Transverse colon (tissue), 4 donors: ENCODE measurements around the gene PLEKHH3. TPM values are rescaled to one million over a fixed set of nuclear protein-coding genes. Genes with fewer than 3 reads are reported as not detected.

ENCODE experiments used
- DNase-seq: peaks from one replicate; pipeline ENCODE4 v3.0.0-alpha.2; 2019
- H3K27ac ChIP-seq, 4 donors: fragments of 200-600 bp; sonication (generic); 2 replicates each; pipeline ENCODE4 v1.5.1; 2016 to 2018; ENCODE audit warnings: inconsistent platforms in 4 of 4
- H3K27me3 ChIP-seq: fragments of 200-600 bp; sonication (generic); 2 replicates; pipeline ENCODE4 v1.5.1; 2017; ENCODE audit warnings: inconsistent platforms
- H3K36me3 ChIP-seq, 4 donors: fragments of 200-600 bp; sonication (generic); 2 replicates each; pipeline ENCODE4 v1.5.1; 2017 to 2019; ENCODE audit warnings: inconsistent platforms in 4 of 4
- H3K4me1 ChIP-seq, 4 donors: fragments of 200-600 bp; sonication (generic); 2 replicates each; pipeline ENCODE4 v1.5.1; 2017 to 2020; ENCODE audit warnings: inconsistent platforms in 4 of 4
- H3K4me3 ChIP-seq, 4 donors: fragments of 200-600 bp; sonication (generic); 1 replicate in 1 of 4; 2 replicates in 3 of 4; pipeline versions ENCODE4 v1.5.1 to v1.6.1; 2017 to 2019; ENCODE audit warnings: inconsistent platforms in 4 of 4
- H3K9me3 ChIP-seq, 2 donors: fragments of 200-600 bp; sonication (generic); 2 replicates each; pipeline ENCODE4 v1.5.1; 2017 to 2019; ENCODE audit warnings: inconsistent platforms in 2 of 2
- EP300 ChIP-seq: sonication (generic); formaldehyde crosslinking; IDR thresholded peaks from one replicate; pipeline ENCODE4 v1.6.1; 2017; ENCODE audit warnings: antibody characterized with exemption, low read depth
- POLR2A ChIP-seq: fragments of 450-650 bp; IDR thresholded peaks from one replicate; pipeline ENCODE4 v1.6.1; 2016; ENCODE audit warnings: antibody characterized with exemption, mild to moderate bottlenecking, moderate library complexity
- POLR2AphosphoS5 ChIP-seq, 3 donors: sonication (generic); formaldehyde crosslinking; IDR thresholded peaks; one replicate each; pipeline ENCODE4 v1.6.1; 2016; ENCODE audit warnings: antibody characterized with exemption in 3 of 3
- WGBS, 2 donors: methylation state at CpG; one replicate each; pipeline ENCODE4 v1.1.5; 2018; ENCODE audit warnings: low coverage in 1 of 2; 5-methylcytosine and 5-hydroxymethylcytosine counted together
- in situ Hi-C, 4 donors: fragments of 200-750 bp; cut with MboI; loops; one replicate each; pipeline versions ENCODE4 v1.15.0 to v1.15.1; 2017; ENCODE audit warnings: low sequenced_read_pairs in 3 of 4, low pct_ligation_motif_present in 1 of 4, low pct_unique_long_range_greater_than_20kb in 1 of 4
- intact Hi-C: fragments of 100-400 bp; cut with DNase I; formaldehyde crosslinking; loops from one replicate; pipeline ENCODE4 v1.15.1; 2023; ENCODE audit warnings: low total_unique reads
- total RNA-seq, 4 donors: library from RNA; depleted of rRNA; stranded (reverse); fragments of >200 nt; gene quantifications; one replicate each; pipeline ENCODE4 v1.1.0, GENCODE V29; 2016
- TF ChIP-seq, protein P1 (sequence below), 5 experiments: fragments of 200-600 bp in 3 of 5; fragments of 450-650 bp in 2 of 5; sonication (generic) in 3 of 5; IDR thresholded peaks; 1 replicate in 2 of 5; 2 replicates in 3 of 5; pipeline ENCODE4 v1.5.1; 2016 to 2017; ENCODE audit warnings: antibody characterized with exemption in 5 of 5, inconsistent platforms in 3 of 5, mild to moderate bottlenecking in 2 of 5, moderate library complexity in 1 of 5

The PLEKHH3 gene
- total RNA-seq, 4 donors from 2014 or later = 5.8 to 29.9 (median 9.9) TPM

DNA sequence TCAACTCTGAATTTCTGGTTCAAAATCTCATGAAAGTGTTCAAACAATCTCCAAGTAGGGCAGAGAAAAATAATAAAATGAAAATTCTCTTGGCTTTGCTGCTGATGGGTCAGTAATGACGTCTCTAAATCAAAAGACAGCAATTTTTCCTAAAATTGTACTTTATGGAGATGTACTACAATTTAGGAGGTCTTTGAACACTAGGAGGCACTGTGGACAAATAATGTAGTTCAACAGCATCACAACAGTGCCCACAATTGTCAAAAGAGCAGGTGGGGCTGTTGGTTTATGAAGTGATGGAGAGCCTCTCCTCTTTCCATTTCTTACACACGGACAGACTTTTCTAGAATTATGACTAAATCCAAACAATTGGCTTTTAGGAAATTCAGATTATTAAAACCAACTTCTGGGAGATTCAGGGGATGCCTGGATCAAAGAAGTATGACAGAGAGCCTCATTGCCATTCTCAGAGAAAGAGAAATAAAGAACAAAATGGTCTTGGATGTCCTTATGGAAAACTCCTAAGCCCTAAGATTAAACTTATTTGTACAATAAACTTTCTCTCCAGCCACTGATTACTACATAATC is 44.3 kb upstream of the PLEKHH3 start:
- H3K4me1 ChIP-seq = no peaks in the 10 kb centered on the region
- no peaks in the 10 kb centered on the region for H3K27me3 ChIP-seq
- WGBS, 2 donors = 4 to 5% methylated on average over 2 of the region's 2 CpGs
- no peak overlapping the region for H3K27ac ChIP-seq
- H3K9me3 ChIP-seq = no peaks in the 10 kb centered on the region
- DNase-seq = no peak
- in situ Hi-C loops (loop anchor here in 2 of 4 donors (25.0 kb wide), 1 partner anchor 216 kb away; no protein-coding TSS in a partner anchor), intact Hi-C loops (loop anchor here (5.0 kb wide), 1 partner anchor 41 kb away; the partner anchor contains the start of gene RAMP2)
- H3K4me3 ChIP-seq = no peak overlapping the region
- H3K36me3 ChIP-seq = peaks cover 0 to 95% (median 42%) of the 10 kb centered on the region in 4 donors
- TF ChIP-seq, protein P1, sequence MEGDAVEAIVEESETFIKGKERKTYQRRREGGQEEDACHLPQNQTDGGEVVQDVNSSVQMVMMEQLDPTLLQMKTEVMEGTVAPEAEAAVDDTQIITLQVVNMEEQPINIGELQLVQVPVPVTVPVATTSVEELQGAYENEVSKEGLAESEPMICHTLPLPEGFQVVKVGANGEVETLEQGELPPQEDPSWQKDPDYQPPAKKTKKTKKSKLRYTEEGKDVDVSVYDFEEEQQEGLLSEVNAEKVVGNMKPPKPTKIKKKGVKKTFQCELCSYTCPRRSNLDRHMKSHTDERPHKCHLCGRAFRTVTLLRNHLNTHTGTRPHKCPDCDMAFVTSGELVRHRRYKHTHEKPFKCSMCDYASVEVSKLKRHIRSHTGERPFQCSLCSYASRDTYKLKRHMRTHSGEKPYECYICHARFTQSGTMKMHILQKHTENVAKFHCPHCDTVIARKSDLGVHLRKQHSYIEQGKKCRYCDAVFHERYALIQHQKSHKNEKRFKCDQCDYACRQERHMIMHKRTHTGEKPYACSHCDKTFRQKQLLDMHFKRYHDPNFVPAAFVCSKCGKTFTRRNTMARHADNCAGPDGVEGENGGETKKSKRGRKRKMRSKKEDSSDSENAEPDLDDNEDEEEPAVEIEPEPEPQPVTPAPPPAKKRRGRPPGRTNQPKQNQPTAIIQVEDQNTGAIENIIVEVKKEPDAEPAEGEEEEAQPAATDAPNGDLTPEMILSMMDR (IDR thresholded peaks at IDR 0.05) = peak; percentile 57 to 71 (median 67)
- TF ChIP-seq POLR2A (no peak), EP300 (no peak)

DNA sequence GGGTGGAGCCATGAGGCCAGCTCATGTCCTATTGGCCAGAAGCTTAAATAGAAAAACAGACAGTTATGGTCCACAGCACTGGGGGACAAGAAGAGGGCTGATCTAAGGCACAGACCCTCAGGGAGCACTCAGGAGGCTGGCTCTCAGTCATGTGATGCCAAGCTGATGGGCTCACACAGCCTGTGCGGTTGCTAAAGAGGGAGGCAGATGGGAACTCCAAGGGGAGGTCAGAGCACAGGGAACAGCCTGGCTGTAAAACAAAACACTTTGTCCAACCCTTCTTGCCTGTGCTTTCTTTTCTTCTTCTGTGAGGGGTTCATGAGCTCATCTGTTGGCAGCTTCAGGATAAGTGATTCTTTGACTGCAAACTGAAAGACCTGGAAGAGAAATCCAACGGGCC is 32.8 kb upstream of the PLEKHH3 start:
- Histone ChIP-seq H3K4me3 (no peak overlapping the region), H3K4me1 (no peaks in the 10 kb centered on the region), H3K36me3 (peaks cover 3 to 91% (median 41%) of the 10 kb centered on the region in 4 donors), H3K27ac (no peak overlapping the region), H3K27me3 (no peaks in the 10 kb centered on the region), H3K9me3 (no peaks in the 10 kb centered on the region)
- WGBS, 2 donors = 83 to 94% methylated on average over 1 to 2 of the region's 2 CpGs
- intact Hi-C loops = no loop called here
- DNase-seq = no peak
- in situ Hi-C loops = loop anchor here in 2 of 4 donors (25.0 kb wide), 1 partner anchor 228 kb away; no protein-coding TSS in a partner anchor
- TF ChIP-seq POLR2A (no peak), EP300 (no peak), POLR2AphosphoS5 (IDR thresholded peaks at IDR 0.05) (no peak)
- TF ChIP-seq, protein P1 (IDR thresholded peaks at IDR 0.05) = no peak

DNA sequence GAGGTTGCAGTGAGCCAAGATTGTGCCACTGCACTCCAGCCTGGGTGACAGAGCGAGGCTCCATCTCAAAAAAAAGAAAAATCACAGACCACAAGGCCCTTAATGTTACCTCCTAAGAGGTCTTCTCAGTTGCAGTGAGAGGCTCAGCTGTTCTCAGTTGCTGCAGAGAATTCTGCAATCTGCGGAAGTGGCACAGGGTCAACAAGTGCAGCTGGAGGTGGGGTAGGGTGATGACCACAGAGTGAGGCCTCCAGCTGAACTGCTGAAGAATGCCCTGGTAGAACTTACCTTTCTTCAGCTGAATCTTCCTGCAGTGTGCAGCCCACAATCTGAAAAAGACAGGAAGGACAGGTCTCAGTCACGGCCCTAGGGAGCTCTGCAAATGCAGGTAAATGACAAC is 31.8 kb upstream of the PLEKHH3 start:
- Histone ChIP-seq H3K4me3 (no peak overlapping the region), H3K4me1 (no peaks in the 10 kb centered on the region), H3K9me3 (no peaks in the 10 kb centered on the region), H3K36me3 (peaks cover 3 to 92% (median 45%) of the 10 kb centered on the region in 4 donors), H3K27me3 (no peaks in the 10 kb centered on the region), H3K27ac (no peak overlapping the region)
- DNase-seq = no peak
- in situ Hi-C loops (loop anchor here in 2 of 4 donors (25.0 kb wide), 1 partner anchor 229 kb away; no protein-coding TSS in a partner anchor), intact Hi-C loops (no loop called here)
- TF ChIP-seq, protein P1 (IDR thresholded peaks at IDR 0.05) = no peak
- no peak for TF ChIP-seq POLR2A
- WGBS, 2 donors = 98% methylated on average over 3 of the region's 3 CpGs; no CpG with 5 or more reads in 1 of the 2 donors

DNA sequence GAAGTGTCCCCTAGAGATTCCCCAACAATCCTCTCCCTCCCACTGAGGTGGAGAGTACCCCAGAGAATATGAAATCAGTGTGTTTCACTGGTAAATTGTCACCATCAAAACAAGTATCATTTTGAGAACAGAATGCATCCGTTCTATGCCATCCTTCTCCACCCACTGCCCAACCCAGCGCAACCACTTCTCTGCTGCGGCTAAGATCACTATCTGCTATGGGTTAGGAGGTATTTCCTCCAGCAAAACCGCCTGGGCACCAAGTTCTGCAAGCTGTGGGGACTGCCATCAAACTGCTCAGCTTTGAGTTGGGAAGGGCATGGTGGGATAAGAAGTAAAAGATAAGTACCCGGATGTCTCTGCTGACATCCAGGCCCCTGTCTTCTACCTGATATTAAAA is 29.9 kb upstream of the PLEKHH3 start:
- H3K4me3 ChIP-seq = no peak overlapping the region
- in situ Hi-C loops (loop anchor here in 2 of 4 donors (25.0 kb wide), 1 partner anchor 231 kb away; no protein-coding TSS in a partner anchor), intact Hi-C loops (no loop called here)
- no peaks in the 10 kb centered on the region for H3K27me3 ChIP-seq
- WGBS, 2 donors = 90% methylated on average over 5 of the region's 5 CpGs; no CpG with 5 or more reads in 1 of the 2 donors
- no peaks in the 10 kb centered on the region for H3K4me1 ChIP-seq
- TF ChIP-seq POLR2AphosphoS5 (IDR thresholded peaks at IDR 0.05) = no peak
- H3K27ac ChIP-seq = no peak overlapping the region
- DNase-seq = no peak
- no peaks in the 10 kb centered on the region for H3K9me3 ChIP-seq
- H3K36me3 ChIP-seq = peaks cover 3 to 98% (median 47%) of the 10 kb centered on the region in 4 donors
